GM18909 (cell line): Measurements from ENCODE around the gene STX1B.
"Not testable (repeated sequence)": the region's sequence is repeated elsewhere in the genome, so short reads cannot be mapped to it uniquely, and the experiment has no call there.

Source experiments
- ATAC-seq: cut with Tn5 transposase; IDR thresholded peaks from one replicate; pipeline ENCODE4 v1.9.1; 2021; ENCODE audit warnings: mild to moderate bottlenecking; ENCODE audit not compliant: unreplicated experiment, poor library complexity

Gene STX1B

GRCh38 chr16:31016018-31016417 lies 5.6 kb upstream of the STX1B start:
- ATAC-seq: no peak

GRCh38 chr16:31013292-31013691 lies 2.9 kb upstream of the STX1B start:
- ATAC-seq: not testable (repeated sequence)

GRCh38 chr16:31011815-31012214 lies 1.4 kb upstream of the STX1B start:
- ATAC-seq: not testable (repeated sequence)

- no peak for ATAC-seq
Observed at GRCh38 chr16:31009894-31010584, 399 bp downstream of the STX1B start.

- no peak for ATAC-seq
Observed at GRCh38 chr16:31009120-31009519, 1.3 kb downstream of the STX1B start.

GRCh38 chr16:31008551-31008950 lies 1.9 kb downstream of the STX1B start:
- ATAC-seq: no peak

- no peak for ATAC-seq
Observed at GRCh38 chr16:31008149-31008548, 2.3 kb downstream of the STX1B start.

- no peak for ATAC-seq
Observed at GRCh38 chr16:31007684-31008083, 2.8 kb downstream of the STX1B start.

- no peak for ATAC-seq
Observed at GRCh38 chr16:31006589-31006988, 3.8 kb downstream of the STX1B start.

GRCh38 chr16:31006086-31006385 lies 4.4 kb downstream of the STX1B start:
- ATAC-seq: no peak

GRCh38 chr16:31005350-31006085 lies 4.9 kb downstream of the STX1B start:
- ATAC-seq: no peak

GRCh38 chr16:31004658-31005057 lies 5.8 kb downstream of the STX1B start:
- ATAC-seq: no peak

GRCh38 chr16:31003744-31004143 lies 6.7 kb downstream of the STX1B start:
- ATAC-seq: no peak

- ATAC-seq: no peak
Observed at GRCh38 chr16:31002862-31003341, 7.5 kb downstream of the STX1B start.

- no peak for ATAC-seq
Observed at GRCh38 chr16:31002250-31002700, 8.2 kb downstream of the STX1B start.

GRCh38 chr16:31001507-31002249 lies 8.8 kb downstream of the STX1B start:
- no peak for ATAC-seq

GRCh38 chr16:31000671-31001382 lies 9.6 kb downstream of the STX1B start:
- no peak for ATAC-seq

GRCh38 chr16:30998852-30999761 lies 11.3 kb downstream of the STX1B start:
- no peak for ATAC-seq
